Measurements from ENCODE around the gene RHBDF1.

Gene RHBDF1

DNA sequence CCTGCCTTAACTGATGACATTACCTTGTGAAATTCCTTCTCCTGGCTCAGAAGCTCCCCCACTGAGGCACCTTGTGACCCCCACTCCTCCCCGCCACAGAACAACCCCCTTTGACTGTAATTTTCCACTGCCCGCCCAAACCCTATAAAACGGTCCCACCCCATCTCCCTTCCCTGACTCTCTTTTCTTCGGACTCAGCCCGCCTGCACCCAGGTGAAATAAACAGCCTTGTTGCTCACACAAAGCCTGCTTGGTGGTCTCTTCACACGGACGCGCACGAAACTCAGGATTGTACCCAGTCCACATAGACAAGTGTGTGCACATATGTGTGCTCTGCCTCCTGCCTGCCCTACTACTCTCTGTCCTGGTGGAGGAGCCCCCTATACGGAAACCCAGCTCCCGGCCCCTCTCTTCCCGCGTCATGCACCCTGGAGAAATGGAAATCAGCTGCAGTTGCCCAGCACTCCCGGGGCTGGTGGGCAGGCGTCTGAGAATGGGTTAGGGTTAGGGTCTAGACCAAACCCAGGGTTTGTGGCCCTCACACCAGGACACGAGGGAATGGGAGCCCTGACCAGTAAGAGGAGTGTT lies 2.4 kb upstream of the RHBDF1 start:
- DNase-seq (ENCODE audit: low spot score): no peak

DNA sequence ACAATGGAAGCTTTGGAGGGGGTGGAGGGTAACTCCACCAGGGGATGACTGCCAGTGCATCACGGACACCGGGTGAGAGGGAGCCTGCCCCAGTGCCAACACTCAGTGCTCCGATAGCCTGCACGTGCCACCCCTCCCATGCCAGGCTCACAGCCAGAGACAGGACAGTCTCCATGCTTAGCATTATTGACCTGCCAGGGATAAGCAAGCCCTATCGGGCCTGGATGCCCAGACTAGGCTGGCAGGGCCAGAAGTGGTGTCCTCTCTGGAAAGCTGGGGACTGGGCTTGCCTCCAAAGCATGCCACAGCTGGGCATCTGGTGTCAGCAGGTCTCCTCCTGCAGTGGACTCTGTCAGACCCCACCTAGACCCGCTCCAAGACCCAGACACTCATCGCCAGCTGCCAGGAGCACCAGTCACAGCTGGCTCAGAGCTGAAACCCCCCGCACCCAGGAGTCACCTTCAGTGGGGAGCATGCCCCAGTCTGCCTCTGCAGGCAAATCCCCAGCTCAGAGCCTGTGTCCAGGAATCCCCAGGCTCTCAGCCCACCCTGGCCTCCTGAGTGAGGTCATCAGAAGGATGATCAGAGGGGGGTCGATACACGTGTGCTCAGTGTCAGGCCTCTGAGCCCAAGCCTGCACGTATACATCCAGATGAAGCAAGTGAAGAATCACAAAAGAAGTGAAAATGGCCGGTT lies 1.8 kb upstream of the RHBDF1 start:
- no peak for DNase-seq (ENCODE audit: low spot score)

DNA sequence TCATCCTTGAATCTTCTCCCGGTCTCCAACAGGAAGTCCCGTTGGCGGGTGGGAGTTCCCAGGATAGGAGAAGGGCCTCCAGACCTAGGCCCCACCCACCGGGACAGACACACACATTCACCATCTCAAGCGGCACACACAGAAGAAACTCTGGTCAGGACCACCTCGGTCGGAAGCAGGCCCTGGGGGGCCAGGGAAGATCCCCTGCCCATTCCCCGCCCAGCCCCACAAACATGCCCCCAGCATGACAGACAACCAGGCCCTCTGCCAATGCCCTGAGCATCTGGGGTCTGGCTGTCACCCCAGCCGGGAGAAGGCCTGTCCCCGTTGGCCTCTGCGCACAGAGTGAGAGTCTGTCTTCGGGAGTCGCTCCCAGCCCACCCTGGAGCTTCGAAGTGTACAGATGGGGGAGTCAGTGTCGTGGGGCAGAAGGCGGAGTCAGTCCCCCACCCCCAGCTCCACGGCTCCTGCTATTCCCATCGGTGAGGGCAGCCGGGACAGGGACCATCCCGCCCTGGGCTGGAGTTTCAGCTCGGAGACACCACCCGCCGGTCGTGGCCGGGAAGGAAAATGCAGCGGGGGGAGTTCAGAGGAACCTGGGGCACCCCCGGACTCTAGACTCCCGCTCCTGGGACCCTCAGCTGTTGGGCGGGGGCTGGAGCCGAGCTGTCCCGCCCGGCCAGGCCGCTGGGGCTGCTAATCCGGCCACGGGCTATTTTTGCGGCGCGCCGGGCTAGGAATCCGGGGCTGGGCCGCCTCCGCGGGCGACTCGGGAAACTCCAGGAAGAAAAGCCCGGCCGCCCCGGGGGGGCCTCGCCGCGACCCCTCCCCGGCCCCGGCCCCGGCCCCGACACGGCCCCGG lies 660 bp downstream of the RHBDF1 start:
- no peak for DNase-seq (ENCODE audit: low spot score)

DNA sequence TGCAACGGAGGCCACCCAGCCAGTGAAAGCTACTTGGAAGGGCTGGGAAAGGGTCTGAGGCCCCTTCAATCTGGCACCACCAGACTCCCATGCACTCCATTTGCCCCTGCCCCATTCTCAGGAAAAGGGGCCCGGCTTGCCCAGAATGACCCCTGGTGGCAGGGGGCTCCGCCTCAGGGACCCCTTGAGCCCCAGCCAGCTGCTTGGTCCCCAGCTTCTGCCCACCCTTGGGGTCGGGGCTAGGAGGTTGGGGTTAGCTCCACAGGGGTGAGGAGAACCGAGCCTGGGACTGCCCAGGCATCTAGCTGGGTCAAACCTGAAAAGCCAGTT lies 1.3 kb downstream of the RHBDF1 start:
- DNase-seq (ENCODE audit: low spot score): no peak

DNA sequence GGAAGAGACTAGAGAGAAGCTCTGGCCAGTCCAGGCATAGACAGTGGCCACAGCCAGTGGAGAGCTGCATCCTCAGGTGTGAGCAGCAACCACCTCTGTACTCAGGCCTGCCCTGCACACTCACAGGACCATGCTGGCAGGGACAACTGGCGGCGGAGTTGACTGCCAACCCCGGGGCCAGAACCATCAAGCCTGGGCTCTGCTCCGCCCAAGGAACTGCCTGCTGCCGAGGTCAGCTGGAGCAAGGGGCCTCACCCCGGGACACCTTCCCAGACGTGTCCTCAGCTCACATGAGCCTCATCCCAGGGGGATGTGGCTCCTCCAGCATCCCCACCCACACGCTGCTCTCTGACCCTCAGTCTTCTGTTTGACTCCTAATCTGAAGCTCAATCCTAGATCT lies 3.2 kb downstream of the RHBDF1 start:
- no peak for DNase-seq (ENCODE audit: low spot score)

DNA sequence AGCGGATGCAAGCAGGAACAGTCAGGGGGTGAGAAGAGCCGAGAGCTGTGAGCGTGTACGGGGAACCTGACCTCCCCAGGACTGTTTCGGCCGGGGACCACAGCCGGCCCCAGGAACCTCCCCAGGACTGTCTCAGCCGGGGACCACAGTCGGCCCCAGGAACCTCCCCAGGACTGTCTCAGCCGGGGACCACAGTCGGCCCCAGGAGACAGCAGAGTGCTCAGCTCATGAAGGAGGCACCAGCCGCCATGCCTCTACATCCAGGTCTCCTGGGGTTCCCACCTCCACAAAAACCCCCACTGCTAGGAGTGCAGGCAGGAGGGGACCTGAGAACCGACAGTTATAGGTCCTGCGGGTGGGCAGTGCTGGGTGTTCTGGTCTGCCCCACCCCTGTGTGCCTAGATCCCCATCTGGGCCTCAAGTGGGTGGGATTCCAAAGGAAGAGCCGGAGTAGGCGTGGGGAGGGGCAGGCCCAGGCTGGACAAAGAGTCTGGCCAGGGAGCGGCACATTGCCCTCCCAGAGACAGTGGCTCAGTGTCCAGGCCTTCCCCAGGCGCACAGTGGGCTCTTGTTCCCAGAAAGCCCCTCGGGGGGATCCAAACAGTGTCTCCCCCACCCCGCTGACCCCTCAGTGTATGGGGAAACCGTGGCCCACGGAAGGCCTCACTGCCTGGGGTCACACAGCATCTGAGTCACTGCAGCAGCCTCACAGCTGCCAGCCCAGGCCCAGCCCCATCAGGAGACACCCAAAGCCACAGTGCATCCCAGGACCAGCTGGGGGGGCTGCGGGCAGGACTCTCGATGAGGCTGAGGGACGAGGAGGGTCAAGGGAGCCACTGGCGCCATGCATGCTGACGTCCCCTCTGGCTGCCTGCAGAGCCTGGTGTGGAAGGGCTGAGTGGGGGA lies 4.3 kb downstream of the RHBDF1 start:
- DNase-seq (ENCODE audit: low spot score): no peak

DNA sequence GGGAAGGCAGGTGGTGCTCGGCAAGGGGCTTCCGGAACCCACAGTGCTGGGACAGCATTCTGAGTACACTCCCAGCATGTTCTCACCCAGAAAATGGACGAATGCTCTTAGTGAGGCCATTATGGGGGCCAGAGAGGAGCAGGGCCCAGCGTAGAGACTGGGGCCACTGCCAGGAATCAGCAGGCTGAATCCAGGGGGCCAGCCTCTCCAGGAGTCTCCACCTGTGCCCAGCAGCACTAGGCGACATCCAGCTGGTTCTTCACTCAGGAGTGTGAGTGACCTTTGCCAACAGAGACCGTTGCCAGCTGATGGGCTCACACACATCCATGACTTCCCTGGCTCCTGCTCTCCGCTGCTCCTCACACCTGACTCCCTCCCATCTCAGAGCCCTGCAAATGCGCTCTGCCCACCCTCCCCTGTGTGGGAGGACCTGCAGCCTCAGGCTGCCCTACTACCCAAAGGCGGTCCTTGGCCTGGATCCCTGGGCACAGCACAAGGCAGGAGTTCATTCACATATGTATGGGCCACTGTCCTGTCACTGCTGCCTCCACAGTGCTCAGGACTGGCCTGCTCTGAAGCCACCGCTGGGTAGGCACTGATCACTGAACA lies 5.1 kb downstream of the RHBDF1 start:
- DNase-seq (ENCODE audit: low spot score): no peak

DNA sequence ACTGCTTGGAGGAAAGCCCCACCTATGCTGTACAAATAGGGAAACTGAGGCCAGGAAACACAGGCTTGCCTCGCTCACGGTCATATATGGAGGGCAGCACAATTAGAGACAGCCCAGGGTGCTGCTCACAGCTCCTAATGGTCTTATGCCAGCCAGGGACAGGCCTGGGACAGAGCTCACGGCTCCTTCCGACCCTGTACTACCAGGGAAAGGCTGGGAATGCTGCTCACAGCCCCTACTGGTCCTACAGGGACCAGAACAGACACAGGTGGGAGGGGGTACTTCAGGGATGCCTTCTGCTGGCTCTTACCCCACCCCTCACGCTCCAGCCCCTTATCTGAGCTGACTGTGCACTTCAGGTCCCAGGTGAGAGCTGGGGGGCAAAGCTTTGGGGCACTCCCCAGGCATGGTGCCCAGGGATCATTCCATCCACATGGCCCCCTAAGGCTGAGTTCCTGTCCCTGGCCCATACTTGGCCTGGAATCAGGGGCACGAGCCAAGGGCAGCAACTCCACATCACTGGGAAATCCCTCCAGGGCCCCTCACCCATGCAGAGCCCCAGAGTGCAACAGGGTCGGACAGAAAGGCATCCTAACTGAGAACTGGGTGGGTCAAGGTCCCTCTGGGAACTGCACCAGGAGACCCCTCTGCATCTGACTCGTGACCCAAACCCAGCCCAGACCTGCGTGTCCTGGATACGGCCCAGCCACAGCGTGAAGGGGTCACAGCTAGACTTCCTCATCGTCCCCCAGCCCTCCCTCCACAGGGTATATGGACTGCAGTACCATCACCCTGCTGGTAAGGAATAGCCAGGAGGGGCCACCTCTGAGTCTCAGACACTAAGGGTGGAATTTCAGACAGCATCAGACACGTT lies 5.9 kb downstream of the RHBDF1 start:
- no peak for DNase-seq (ENCODE audit: low spot score)

DNA sequence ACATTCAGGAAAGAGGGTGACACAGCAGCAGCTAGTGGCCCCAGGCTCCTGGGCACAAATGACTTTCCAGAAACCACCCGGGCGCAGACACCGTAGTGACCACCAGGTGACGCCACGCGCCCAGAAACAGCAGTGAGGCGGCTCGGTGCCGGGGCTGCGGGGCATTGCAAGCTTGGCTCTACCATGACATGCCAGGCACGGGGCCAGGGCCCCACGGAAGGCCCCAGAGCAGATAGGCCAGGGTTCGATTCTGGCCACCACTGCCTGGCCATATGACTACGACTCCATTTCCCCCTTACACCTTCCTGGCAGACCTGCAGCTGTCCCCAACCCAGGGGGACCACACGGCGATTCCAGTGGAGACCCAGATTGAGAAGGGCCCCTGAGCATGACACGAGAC lies 6.7 kb downstream of the RHBDF1 start:
- DNase-seq (ENCODE audit: low spot score): peak; percentile 88

DNA sequence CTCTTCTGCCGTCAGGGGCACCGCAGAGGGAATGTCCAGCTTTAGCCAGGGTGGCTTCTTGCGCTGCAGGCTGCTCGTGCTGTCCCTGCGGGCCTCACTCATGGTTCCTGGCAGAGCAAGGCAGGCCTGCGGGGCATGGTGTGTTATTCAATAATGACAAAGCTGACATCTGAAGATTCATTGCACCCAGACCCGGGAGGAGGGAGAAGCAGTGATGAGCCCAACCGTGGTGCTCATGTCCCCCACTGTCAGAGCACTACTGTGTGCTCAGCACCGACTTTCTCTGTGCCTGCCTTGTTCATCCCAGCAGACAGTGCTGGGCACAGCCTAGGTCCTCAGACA lies 7.5 kb downstream of the RHBDF1 start:
- no peak for DNase-seq (ENCODE audit: low spot score)

DNA sequence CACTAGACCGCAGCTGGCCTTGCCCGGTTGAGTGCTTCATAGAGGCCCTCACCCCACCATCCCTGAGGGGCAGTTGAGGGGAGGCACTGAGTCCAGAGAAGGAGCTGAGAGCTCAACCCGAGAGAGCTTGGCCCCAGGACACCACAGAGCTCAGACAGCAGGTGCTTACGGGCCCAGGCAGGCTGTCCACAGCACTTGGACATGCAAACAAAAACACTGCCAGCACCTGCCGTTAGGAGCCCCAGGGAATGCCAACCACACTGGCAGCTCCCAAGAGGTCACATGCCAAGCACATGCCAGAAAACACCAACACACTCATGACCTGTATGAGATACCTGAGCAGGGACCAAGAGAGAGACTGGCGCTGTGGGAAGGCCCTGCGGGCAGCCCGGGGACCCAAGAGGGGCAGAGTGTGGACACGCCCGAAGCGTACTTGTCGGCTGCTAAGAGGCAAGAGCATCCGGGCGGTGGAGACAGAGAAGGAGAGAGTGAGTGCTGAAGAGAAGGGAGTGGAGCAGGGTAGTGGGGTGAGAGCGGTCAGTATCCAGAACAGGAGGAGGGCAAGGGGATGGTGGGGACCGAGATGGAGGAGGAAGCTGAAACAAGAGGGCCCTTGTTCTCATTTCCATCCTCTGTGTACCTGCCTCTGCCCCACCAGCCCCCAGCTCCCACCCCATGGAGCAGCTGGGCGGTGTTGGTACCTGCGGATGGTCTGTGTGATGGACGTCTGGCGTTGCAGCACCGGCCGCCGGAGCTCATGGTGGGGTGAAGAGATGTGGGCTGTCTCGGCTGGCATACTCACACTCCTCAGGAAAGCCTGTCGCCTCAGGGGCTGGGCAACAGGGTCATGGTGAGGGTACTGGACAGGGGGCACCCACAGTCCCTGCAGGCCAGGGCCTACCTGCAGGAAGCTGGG lies 8.2 kb downstream of the RHBDF1 start:
- DNase-seq (ENCODE audit: low spot score): no peak

DNA sequence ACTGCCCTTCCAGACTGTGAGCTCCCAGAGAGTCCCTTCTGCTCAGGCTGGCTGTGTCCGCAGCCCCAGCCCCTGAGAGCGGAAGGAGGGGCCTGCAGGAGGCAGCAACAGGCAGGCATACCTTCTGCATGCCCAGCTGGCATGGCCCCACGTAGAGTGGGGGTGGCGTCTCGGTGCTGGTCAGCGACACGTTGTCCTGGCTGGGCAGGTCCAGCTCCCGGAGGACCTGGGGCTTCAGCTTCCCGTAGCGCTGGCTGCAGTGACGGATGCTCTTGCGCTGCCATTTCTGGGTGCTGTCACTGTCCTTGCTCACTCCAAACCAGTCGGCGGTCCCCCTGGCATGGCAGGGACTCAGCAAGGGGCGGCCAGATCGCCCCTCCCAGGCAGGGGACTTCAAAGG lies 9.0 kb downstream of the RHBDF1 start:
- DNase-seq (ENCODE audit: low spot score): no peak

DNA sequence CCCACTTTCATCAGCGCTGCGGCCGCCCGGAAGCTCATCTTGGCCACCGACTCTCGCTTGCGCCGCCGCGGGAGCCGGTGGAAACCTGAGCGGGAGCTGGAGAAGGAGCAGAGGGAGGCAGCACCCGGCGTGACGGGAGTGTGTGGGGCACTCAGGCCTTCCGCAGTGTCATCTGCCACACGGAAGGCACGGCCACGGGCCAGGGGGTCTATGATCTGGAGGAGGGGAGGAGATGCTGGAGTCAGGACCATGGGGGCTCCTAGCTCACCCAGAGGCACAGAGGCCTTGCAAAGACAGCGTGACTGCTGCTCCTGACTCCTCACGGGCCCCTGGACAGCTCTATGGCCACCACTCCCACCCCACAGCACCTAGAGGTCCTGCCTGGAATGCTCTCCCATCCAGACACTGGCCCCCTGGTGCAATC lies 9.5 kb downstream of the RHBDF1 start:
- no peak for DNase-seq (ENCODE audit: low spot score)

DNA sequence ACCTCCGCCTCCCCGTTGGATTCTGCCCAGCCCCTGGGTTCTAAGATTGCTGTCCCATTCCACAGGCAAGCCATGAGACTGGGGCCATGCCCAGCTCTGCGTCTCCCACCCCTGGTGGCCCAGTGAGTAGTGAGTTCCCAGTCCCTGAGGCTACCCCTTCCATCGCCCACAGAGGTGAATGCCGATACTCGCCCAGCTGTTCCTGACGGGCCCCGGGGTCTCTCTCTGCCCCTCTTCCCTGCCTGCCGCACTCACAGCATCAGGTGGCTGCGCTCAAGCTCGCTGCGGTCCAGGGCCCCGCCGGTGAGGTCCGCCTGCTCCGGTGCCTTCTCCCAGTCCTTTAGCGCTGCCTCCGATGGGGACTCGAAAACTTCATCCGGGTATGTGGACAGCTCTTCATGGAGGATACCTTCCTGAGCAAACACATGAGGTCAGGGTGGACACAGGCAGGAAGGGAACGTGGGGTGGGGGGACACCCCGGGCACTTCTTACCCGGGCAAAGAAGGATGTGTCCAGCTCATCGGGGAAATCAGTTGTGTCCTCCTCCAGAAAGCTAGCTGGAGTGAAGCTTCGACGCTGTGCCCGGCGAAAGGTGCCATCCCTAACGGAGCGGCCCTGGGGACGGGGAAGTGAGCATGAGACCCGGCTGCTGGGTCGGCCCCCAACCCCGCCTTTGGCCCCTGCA lies 10.0 kb downstream of the RHBDF1 start:
- no peak for DNase-seq (ENCODE audit: low spot score)

DNA sequence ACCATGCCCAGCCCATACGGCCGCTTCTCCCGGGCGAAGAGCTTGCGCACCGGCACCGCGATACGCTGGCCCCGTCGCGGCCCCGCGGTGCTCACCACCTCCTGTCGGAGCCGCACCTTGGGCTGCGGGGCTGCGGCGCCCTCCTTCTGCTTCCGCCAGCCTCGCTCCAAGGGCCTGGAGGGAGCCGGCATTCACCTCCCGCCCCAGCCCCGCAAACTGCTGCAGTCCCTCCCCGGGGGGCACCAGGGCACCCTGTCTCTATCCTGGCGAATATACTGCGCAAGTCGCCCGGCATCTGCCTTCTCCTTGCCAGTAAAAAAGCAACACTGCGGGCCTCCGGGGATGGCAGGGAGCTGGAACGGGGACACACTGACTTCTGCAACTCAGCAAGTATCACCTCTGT lies 10.6 kb downstream of the RHBDF1 start:
- DNase-seq (ENCODE audit: low spot score): no peak

DNA sequence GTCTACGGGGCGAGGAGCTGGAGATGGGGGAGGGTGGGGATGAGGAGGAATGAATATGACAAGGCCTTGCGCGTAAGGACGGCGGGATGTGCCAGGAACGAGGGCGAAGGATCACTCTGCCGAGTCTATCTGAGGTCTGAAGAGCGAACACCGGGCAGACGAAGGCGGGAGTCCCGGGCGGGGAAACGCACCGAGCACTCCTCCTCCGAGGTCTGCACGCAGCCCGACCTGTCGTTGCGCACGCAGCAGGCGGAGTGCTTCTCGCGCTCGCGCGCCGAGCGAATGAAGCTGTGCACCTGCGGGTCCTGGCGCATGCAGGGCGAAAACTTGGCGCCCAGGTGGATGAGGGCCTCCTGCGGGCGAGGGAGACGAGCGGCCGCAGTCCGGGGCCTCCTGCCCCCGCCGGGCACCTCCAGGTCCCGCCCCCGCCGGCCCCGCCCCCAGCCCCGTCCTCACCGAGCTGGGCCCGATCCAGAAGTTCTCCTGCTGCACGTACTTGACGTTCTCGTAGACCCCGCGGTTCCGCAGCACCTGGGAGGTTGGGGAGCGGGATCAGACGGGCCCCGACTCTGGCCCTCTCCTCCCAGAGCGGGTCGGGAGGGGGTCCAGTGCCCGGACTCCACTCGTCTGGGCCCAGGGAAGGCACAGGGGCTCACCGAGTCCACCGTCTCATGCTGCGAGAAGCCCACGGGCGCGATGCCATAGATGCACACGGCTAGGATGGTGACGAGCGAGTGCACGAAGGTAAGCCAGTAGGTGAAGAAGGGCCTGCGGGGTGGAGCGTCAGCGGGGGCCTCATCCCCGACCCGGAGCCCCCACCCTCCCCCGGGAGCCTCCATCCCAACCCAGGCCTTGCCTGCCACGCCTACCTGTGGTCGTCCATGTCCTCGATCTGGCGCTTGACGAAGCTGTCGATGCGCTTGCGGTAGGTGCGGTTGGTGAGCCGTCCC lies 11.2 kb downstream of the RHBDF1 start:
- no peak for DNase-seq (ENCODE audit: low spot score)

DNA sequence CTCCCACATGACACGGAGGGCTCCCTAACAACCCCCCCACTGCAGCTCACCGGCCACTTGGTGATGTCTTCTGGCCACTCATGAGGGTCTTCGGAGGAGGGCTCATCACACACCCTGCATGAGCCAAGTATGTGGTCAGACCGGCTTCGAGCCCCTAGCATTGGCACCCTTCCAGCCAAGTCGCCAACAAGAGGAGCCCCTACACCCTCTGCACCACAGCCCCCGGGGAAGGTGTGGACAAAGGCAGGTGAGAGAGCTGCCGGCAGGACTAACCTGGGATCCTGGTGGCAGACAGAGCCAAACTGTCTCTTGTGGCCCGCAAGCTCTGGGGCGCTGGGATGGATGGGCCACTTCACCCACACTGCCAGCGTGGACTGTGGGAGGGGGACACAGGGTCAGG lies 12.3 kb downstream of the RHBDF1 start:
- DNase-seq (ENCODE audit: low spot score): no peak

DNA sequence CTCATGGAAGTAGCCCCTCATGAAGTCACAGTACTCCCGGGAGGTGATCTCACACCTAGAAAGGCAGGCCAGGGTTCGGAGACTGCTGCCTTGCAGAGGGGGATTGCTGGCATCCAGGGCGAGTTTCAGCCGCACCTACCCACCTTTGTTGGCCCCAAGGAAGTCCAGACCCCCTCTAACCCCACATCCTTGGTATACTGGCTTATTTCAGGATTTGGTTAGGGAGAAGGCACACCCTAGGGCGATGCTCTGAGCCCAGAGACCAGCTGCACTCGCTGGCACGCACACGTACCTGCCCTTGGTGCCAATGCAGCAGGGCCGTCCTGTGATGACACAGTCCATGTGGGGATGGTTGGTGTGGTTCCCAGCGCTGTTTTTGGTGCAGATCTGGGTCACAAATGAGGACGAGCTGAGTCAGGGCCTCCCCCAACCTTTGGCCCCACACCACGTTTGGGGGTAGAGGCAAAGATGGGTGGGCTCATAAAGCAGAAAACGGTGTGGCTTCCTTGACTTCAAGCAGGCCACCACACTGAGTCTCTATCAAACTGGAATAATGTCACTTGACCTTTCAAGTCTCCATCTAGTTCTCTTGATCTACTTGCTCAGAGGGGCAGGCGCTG lies 12.9 kb downstream of the RHBDF1 start:
- DNase-seq (ENCODE audit: low spot score): no peak
